IMR-90 (cell line): ENCODE results near the gene PPP1R9B.

ENCODE experiments used
- BHLHE40 ChIP-seq: fragments of 150-350 bp; IDR thresholded peaks from 2 replicates; pipeline ENCODE4 v1.6.1; 2016; ENCODE audit warnings: mild to moderate bottlenecking, low read depth, low read length
- CEBPB ChIP-seq: IDR thresholded peaks from 2 replicates; pipeline ENCODE4 v1.6.1; 2012; ENCODE audit warnings: low read depth, low read length, improper control_type of control experiment
- CHD1 ChIP-seq: IDR thresholded peaks from 2 replicates; pipeline ENCODE4 v1.6.1; 2012; ENCODE audit warnings: low read depth, low read length, improper control_type of control experiment
- CTCF ChIP-seq: conservative IDR thresholded peaks from 2 replicates; pipeline ENCODE4 v1.5.1; 2012; ENCODE audit warnings: mild to moderate bottlenecking, low read depth, low read length, improper control_type of control experiment
- ELK1 ChIP-seq: fragments of 150-350 bp; IDR thresholded peaks from 2 replicates; pipeline ENCODE4 v1.6.1; 2016; ENCODE audit warnings: low read depth, mild to moderate bottlenecking, low read length, moderate library complexity, borderline replicate concordance
- FOS ChIP-seq: fragments of 150-350 bp; IDR thresholded peaks from 2 replicates; pipeline ENCODE4 v1.6.1; 2016; ENCODE audit warnings: low read depth, low read length
- MAFK ChIP-seq: IDR thresholded peaks from 2 replicates; pipeline ENCODE4 v1.6.1; 2012; ENCODE audit warnings: low read depth, low read length, improper control_type of control experiment
- MAZ ChIP-seq: IDR thresholded peaks from 2 replicates; pipeline ENCODE4 v1.6.1; 2012; ENCODE audit warnings: low read depth, mild to moderate bottlenecking, low read length, improper control_type of control experiment, moderate library complexity, borderline replicate concordance
- MXI1 ChIP-seq: IDR thresholded peaks from 2 replicates; pipeline ENCODE4 v1.6.1; 2012; ENCODE audit warnings: low read depth, mild to moderate bottlenecking, low read length, moderate library complexity, borderline replicate concordance
- POLR2A ChIP-seq: IDR thresholded peaks from 2 replicates; pipeline ENCODE4 v1.6.1; 2012; ENCODE audit warnings: mild to moderate bottlenecking, low read depth, low read length
- RAD21 ChIP-seq: IDR thresholded peaks from 2 replicates; pipeline ENCODE4 v1.6.1; 2012; ENCODE audit warnings: low read length, improper control_type of control experiment
- RFX5 ChIP-seq: IDR thresholded peaks from 2 replicates; pipeline ENCODE4 v1.8.0; 2012; ENCODE audit warnings: low read depth, mild to moderate bottlenecking, low read length, moderate library complexity
- SMC3 ChIP-seq: fragments of 150-350 bp; IDR thresholded peaks from 2 replicates; pipeline ENCODE4 v1.6.1; 2016; ENCODE audit warnings: low read depth, mild to moderate bottlenecking, antibody characterized with exemption, low read length, moderate library complexity

GRCh38 chr17:50192144-50192617 lies 41.7 kb upstream of the PPP1R9B start:
- TF ChIP-seq POLR2A, result no peak
- no peak for TF ChIP-seq CTCF
- TF ChIP-seq RAD21, result no peak
- no peak for TF ChIP-seq CHD1
- no peak for TF ChIP-seq CEBPB
- no peak for TF ChIP-seq RFX5
- TF ChIP-seq MXI1, result no peak
- no peak for TF ChIP-seq MAFK
- TF ChIP-seq FOS, result no peak
- TF ChIP-seq BHLHE40, result no peak
- no peak for TF ChIP-seq ELK1
- no peak for TF ChIP-seq MAZ
- TF ChIP-seq SMC3, result 0 out of 2 replicates have a peak, but pooled peaks have one; percentile 6
